GM13977 (cell line): ENCODE data around the gene TET3.

Experiments used
- DNase-seq: peaks from one replicate; pipeline ENCODE4 v3.0.0; 2012; ENCODE audit warnings: low spot score
- in situ Hi-C: fragments of 300-500 bp; cut with MboI; formaldehyde crosslinking; loops from one replicate; pipeline ENCODE4 v1.12.0; 2022; ENCODE audit warnings: low sequenced_read_pairs, low pct_unique_long_range_greater_than_20kb, mixed read lengths, inconsistent platforms; ENCODE audit not compliant: unreplicated experiment
- TF ChIP-seq, protein P1 (sequence below): IDR thresholded peaks from 2 replicates; pipeline ENCODE4 v1.5.1; 2012; ENCODE audit warnings: mild to moderate bottlenecking, control low read depth; ENCODE audit not compliant: insufficient read depth; ENCODE audit errors: extremely low read depth, missing control alignments

The TET3 gene

DNA sequence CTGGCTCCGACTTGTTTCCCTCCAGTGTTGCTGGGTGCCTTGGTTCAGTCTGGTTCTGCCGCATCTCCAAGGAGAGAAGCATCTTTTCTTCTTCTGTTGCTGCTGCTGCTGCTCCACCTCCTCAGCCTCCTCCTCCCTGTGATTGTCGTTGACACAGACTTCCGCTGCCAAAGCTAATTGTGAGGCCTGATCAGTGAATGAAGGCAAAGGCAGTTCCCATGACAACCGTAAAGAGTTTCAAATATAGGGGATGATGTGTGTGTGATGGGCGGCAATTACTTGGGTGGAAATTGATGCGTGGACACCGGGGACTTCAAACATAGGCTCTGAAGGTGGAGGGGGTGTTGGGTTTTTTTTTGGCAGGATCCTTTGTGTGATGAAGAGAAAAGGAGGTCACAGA lies 13.7 kb downstream of the TET3 start:
- in situ Hi-C loops: no loop called here
- DNase-seq: no peak
- TF ChIP-seq, protein P1, sequence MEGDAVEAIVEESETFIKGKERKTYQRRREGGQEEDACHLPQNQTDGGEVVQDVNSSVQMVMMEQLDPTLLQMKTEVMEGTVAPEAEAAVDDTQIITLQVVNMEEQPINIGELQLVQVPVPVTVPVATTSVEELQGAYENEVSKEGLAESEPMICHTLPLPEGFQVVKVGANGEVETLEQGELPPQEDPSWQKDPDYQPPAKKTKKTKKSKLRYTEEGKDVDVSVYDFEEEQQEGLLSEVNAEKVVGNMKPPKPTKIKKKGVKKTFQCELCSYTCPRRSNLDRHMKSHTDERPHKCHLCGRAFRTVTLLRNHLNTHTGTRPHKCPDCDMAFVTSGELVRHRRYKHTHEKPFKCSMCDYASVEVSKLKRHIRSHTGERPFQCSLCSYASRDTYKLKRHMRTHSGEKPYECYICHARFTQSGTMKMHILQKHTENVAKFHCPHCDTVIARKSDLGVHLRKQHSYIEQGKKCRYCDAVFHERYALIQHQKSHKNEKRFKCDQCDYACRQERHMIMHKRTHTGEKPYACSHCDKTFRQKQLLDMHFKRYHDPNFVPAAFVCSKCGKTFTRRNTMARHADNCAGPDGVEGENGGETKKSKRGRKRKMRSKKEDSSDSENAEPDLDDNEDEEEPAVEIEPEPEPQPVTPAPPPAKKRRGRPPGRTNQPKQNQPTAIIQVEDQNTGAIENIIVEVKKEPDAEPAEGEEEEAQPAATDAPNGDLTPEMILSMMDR: no peak

DNA sequence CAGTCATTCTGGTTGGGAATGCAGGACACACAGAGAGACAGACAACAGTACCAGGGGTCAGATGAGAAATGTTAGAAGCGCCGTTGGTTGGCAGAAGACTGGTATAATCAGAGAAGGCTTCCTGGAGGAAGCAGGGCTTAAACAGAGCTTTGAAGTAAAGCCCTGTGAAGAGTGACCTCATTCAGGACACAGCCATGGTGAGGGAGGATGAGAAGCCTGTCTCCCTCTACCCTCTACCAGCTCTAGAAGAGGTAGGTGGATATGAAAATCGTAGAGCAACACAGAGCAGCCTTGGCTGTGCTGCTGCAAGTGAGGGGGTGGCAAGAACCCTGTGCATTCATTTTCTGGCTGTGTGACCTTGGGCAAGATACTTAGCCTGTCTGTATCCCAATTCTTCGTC lies 14.2 kb downstream of the TET3 start:
- in situ Hi-C loops: no loop called here
- DNase-seq: no peak

DNA sequence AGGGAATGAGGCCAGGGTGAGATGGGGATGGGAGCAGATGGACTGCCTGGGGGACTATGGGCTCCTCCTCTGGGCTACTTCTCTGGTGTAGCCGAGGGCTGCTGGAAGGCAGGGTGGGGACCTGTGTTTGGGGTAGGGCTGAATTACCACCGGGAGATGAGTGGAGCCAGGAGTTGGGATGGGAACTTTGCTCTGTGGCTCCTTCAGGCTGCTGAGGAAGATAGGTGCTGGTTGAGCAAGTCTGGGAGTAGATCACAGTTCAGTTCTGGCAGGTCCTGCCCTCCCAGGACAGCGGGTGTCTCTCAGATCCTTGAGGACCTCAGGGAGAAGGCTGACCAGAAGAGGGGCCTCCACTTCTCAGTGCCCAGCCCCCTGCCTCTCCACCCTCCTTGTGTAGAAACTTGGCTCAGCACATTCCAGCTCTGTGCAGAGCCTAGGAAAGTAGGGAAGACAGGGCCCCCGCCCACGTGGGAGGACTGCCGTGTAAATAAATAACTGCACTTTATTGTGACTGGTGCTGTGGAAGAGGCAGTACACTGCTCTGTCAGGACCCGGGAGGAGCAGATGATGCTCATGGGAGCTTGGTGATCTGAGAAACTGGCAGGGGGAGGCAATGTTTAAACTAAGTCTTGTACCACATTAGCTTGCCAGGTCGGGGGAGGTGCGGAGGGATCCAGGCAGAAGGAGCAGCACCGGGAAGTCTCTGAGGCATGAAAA lies 15.3 kb downstream of the TET3 start:
- DNase-seq: no peak
- TF ChIP-seq, protein P1: no peak
- in situ Hi-C loops: no loop called here

More for the DNA sequence above, 14.2 kb downstream of the TET3 start:
- TF ChIP-seq, protein P1: no peak

DNA sequence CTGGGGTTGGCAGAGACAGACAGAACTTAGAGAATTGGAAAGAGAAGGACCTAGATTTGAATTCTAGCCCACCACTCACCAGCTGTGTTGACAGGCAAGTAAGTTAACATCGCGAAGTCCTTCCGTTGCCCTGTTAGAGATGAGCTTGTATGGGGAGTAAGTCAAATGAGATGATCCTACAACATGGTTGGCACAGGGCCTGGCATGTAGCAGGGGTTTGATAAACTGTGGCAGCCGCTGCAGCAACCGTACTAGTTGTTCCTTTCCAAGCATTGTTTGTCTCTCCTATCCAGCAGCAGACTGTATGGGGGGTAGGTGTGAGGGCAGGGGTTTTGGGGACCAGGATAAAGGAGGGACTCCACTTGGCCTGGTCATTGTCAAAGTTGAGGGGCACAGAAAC lies 16.0 kb downstream of the TET3 start:
- TF ChIP-seq, protein P1: no peak
- DNase-seq: no peak
- in situ Hi-C loops: no loop called here

DNA sequence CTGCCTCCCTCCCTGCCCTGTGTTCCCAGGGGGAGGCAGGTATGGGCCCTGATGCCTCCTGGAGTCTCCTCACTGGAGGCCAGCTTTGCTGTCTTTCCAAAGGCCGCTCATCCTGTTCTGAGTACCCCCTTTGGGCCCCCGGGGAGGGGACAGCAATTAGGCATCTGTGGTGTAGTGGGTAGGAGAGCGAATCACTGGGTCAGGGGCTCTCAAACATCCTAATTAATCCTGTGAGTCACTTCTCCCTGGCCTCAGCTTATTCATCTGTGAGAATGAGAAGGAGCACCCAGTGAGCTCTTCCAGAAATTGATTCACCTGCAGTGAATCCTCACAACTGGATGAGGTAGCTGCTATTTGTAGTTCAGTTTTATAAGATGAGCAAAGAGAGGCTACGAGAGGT lies 16.4 kb downstream of the TET3 start:
- no peak for DNase-seq
- in situ Hi-C loops: no loop called here

DNA sequence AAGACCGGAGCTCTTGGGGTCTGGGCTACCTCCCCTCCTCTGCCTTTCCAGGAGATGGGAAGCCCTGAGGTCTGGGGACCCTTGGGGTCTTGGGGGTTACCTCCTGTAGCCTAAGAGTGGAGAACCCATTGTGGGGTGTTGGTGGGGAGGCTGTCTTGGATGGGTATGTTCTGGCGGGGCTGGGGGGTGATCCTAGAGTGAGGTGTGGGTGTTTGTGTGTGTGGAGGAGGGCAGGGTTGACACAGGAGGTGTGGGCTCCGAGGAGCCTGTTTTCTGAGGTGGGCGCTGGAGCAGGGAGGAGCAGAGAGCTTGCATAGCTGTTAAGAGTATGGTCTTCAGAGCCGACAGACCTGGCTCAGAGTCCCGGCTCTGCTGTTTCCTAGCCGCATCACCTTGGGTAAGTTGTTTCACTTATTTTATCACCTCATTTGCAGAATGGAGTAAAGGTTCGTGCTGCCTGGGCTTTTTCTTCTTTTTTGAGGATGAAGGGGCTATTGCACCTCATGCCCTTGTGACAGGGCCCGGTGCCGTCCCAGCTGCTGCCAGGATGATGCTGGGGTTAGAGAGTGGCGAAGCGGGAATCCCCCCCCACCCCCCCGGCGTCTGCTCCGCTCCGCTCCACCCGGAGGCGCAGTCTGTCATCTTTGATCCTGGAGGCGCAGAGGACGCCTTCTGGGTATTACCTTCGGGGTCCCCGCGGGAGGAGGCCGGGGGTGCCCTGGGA lies 17.2 kb downstream of the TET3 start:
- TF ChIP-seq, protein P1: no peak
- no peak for DNase-seq
- in situ Hi-C loops: no loop called here

More for the DNA sequence above, 16.4 kb downstream of the TET3 start:
- TF ChIP-seq, protein P1: no peak
